HepG2 (cell line): ENCODE data around the gene ABCB9. TPM values are rescaled to one million over a fixed set of nuclear protein-coding genes. Genes with fewer than 3 reads are reported as not detected.
A peak's percentile ranks its signal among the peaks of the same experiment; 100 is the strongest.

Experiments used
- ATF7 ChIP-seq, 2 experiments: fragments of 450-650 bp in 1 of 2; sonication (generic) in 1 of 2; formaldehyde crosslinking in 1 of 2; IDR thresholded peaks; 2 replicates each; pipeline versions ENCODE4 v1.4.0 to v1.6.1; 2016 to 2020; ENCODE audit warnings: antibody characterized with exemption in 1 of 2, mild to moderate bottlenecking in 1 of 2, missing genetic modification reagents in 1 of 2
- CCAR2 ChIP-seq: fragments of 200-400 bp; formaldehyde crosslinking; optimal IDR thresholded peaks from 2 replicates; pipeline ENCODE3; 2018; ENCODE audit warnings: low read depth, mild to moderate bottlenecking, low read length, moderate library complexity
- FOXC1 ChIP-seq: sonication (generic); formaldehyde crosslinking; IDR thresholded peaks from 2 replicates; pipeline ENCODE4 v1.8.0; 2022; ENCODE audit warnings: mild to moderate bottlenecking, missing genetic modification reagents, borderline replicate concordance
- HIC2 ChIP-seq: sonication (generic); formaldehyde crosslinking; IDR thresholded peaks from 2 replicates; pipeline ENCODE4 v1.9.0; 2022; ENCODE audit warnings: low read depth, missing genetic modification reagents
- HOXA3 ChIP-seq: sonication (generic); formaldehyde crosslinking; IDR thresholded peaks from 2 replicates; pipeline ENCODE4 v1.5.0; 2020; ENCODE audit warnings: missing genetic modification reagents
- KLF11 ChIP-seq: IDR thresholded peaks from 2 replicates; pipeline ENCODE4 v1.6.1; 2016; ENCODE audit warnings: missing compliant biosample characterization
- NR2C2 ChIP-seq: sonication (generic); formaldehyde crosslinking; IDR thresholded peaks from 2 replicates; pipeline ENCODE4 v1.4.0; 2020; ENCODE audit warnings: missing genetic modification reagents, mild to moderate bottlenecking, moderate library complexity, borderline replicate concordance
- NR2F6 ChIP-seq, 2 experiments: IDR thresholded peaks; 2 replicates each; pipeline ENCODE4 v1.6.1; 2016; ENCODE audit warnings: antibody characterized with exemption in 1 of 2, mild to moderate bottlenecking in 1 of 2
- PHF20 ChIP-seq: sonication (generic); formaldehyde crosslinking; IDR thresholded peaks from 2 replicates; pipeline ENCODE4 v1.5.0; 2020; ENCODE audit warnings: mild to moderate bottlenecking, missing genetic modification reagents
- RFX1 ChIP-seq: fragments of 450-650 bp; IDR thresholded peaks from 2 replicates; pipeline ENCODE4 v1.6.1; 2017
- RNF219 ChIP-seq: sonication (generic); formaldehyde crosslinking; IDR thresholded peaks from 2 replicates; pipeline ENCODE4 v1.5.0; 2020; ENCODE audit warnings: mild to moderate bottlenecking, missing genetic modification reagents
- SNRNP70 ChIP-seq: fragments of 200-400 bp; formaldehyde crosslinking; IDR thresholded peaks from 2 replicates; pipeline ENCODE4 v1.6.1; 2017; ENCODE audit warnings: mild to moderate bottlenecking, low read depth, low read length, moderate library complexity
- SOX13 ChIP-seq, 3 experiments: fragments of 450-650 bp in 1 of 3; sonication (generic) in 1 of 3; formaldehyde crosslinking in 1 of 3; IDR thresholded peaks in 2 of 3; conservative IDR thresholded peaks in 1 of 3; 2 replicates each; pipeline versions ENCODE4 v1.5.0 to v1.6.1; 2016 to 2020; ENCODE audit warnings: antibody characterized with exemption in 1 of 3, mild to moderate bottlenecking in 1 of 3, missing compliant biosample characterization in 1 of 3, missing genetic modification reagents in 1 of 3, moderate library complexity in 1 of 3
- SP140L ChIP-seq: sonication (generic); formaldehyde crosslinking; IDR thresholded peaks from 2 replicates; pipeline ENCODE4 v1.4.0; 2020; ENCODE audit warnings: missing genetic modification reagents, borderline replicate concordance
- STAG1 ChIP-seq: sonication (generic); formaldehyde crosslinking; IDR thresholded peaks from 2 replicates; pipeline ENCODE4 v1.4.0; 2020; ENCODE audit warnings: missing genetic modification reagents
- ZFP41 ChIP-seq: sonication (generic); formaldehyde crosslinking; IDR thresholded peaks from 2 replicates; pipeline ENCODE4 v1.4.0; 2020; ENCODE audit warnings: mild to moderate bottlenecking, missing genetic modification reagents, borderline replicate concordance
- ZNF558 ChIP-seq: sonication (generic); formaldehyde crosslinking; IDR thresholded peaks from 2 replicates; pipeline ENCODE4 v1.9.0; 2022; ENCODE audit warnings: mild to moderate bottlenecking, missing genetic modification reagents, borderline replicate concordance
- ZSCAN9 ChIP-seq: IDR thresholded peaks from 2 replicates; pipeline ENCODE4 v1.6.1; 2016; ENCODE audit warnings: borderline replicate concordance
- polyA plus RNA-seq, 8 experiments: library from polyadenylated mRNA; depleted of rRNA in 3 of 8; stranded (reverse) in 7 of 8; unstranded in 1 of 8; fragments of >200 nt; fragmentation: Illumina TruSeq in 4 of 8; extraction: Trizol in 4 of 8; gene quantifications; 2 replicates each; pipeline versions ENCODE4 v1.2.1 to v1.2.3, GENCODE V29; 2011 to 2016; ENCODE audit warnings: low read depth in 4 of 8, missing spikeins in 1 of 8, mixed read lengths in 1 of 8; ENCODE audit not compliant: insufficient read depth in 1 of 8
- total RNA-seq, 5 experiments: library from RNA; depleted of rRNA; stranded (reverse); fragments of >200 nt; fragmentation: Illumina TruSeq; extraction: Trizol; gene quantifications; 2 replicates each; pipeline ENCODE4 v1.2.3, GENCODE V29; 2016; ENCODE audit warnings: low read depth in 1 of 5
- TF ChIP-seq, protein P1 (sequence below), 2 experiments: fragments of 450-650 bp in 1 of 2; sonication (generic) in 1 of 2; formaldehyde crosslinking; IDR thresholded peaks; 2 replicates each; pipeline versions ENCODE4 v1.5.0 to v1.8.0; 2020 to 2022; ENCODE audit warnings: mild to moderate bottlenecking in 1 of 2, missing genetic modification reagents in 1 of 2
- TF ChIP-seq, protein P2 (sequence below): sonication (generic); formaldehyde crosslinking; conservative IDR thresholded peaks from 2 replicates; pipeline ENCODE4 v1.4.0; 2020; ENCODE audit warnings: mild to moderate bottlenecking, missing genetic modification reagents, moderate library complexity

Gene ABCB9
- total and polyA plus RNA-seq, 2 of the 13 experiments (the other 11 are each of a cell fraction or from before 2014, with no cell fraction given): 5.1 to 6.0 TPM

DNA sequence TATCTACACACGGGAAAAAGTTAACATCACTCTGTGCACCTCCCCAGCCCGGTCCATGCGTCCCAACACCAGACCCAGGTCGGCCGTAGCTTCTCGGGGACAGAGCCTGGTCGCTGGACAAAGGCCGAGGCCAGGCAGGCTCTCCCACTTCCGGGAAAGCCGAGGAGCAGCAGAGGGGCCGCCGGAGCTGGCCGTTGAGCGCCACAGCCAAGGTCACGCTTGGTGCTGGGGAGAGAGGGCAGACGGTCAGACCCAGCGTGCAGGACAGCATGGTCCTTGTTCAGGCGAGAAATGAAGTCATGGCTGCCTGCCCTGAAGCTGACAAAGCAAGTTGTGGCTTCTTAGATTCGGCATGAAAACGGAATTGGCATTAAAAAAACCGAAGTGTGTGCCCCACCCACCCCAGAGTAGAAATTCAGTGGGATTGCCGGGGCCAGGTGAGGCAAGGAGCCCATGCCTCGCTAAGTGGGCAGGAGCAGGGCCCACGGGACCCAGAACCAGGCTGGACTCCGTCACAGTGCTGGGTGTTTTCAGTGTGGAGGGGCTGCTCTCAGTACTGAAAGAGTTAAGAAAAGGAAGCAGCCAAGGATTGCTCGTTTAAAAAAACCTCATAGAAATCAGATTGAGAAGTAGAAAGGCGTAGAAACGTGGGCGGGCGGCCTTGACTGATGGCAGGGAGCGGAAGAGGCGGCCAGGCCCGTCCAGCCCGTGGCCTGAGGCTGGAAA lies 18.5 kb upstream of the ABCB9 start (continued):
- TF ChIP-seq, protein P1, sequence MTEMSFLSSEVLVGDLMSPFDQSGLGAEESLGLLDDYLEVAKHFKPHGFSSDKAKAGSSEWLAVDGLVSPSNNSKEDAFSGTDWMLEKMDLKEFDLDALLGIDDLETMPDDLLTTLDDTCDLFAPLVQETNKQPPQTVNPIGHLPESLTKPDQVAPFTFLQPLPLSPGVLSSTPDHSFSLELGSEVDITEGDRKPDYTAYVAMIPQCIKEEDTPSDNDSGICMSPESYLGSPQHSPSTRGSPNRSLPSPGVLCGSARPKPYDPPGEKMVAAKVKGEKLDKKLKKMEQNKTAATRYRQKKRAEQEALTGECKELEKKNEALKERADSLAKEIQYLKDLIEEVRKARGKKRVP (CRISPR knock-in tag; IDR thresholded peaks at IDR 0.05): 0 out of 4 replicates have a peak, but pooled peaks of 1 of the 2 experiments have one; percentile 22
- TF ChIP-seq, protein P2, sequence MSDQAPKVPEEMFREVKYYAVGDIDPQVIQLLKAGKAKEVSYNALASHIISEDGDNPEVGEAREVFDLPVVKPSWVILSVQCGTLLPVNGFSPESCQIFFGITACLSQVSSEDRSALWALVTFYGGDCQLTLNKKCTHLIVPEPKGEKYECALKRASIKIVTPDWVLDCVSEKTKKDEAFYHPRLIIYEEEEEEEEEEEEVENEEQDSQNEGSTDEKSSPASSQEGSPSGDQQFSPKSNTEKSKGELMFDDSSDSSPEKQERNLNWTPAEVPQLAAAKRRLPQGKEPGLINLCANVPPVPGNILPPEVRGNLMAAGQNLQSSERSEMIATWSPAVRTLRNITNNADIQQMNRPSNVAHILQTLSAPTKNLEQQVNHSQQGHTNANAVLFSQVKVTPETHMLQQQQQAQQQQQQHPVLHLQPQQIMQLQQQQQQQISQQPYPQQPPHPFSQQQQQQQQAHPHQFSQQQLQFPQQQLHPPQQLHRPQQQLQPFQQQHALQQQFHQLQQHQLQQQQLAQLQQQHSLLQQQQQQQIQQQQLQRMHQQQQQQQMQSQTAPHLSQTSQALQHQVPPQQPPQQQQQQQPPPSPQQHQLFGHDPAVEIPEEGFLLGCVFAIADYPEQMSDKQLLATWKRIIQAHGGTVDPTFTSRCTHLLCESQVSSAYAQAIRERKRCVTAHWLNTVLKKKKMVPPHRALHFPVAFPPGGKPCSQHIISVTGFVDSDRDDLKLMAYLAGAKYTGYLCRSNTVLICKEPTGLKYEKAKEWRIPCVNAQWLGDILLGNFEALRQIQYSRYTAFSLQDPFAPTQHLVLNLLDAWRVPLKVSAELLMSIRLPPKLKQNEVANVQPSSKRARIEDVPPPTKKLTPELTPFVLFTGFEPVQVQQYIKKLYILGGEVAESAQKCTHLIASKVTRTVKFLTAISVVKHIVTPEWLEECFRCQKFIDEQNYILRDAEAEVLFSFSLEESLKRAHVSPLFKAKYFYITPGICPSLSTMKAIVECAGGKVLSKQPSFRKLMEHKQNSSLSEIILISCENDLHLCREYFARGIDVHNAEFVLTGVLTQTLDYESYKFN (CRISPR knock-in tag): peak; percentile 91
- TF ChIP-seq STAG1 (CRISPR knock-in tag) (peak; percentile 43), KLF11 (CRISPR knock-in tag) (no peak), SNRNP70 (no peak), CCAR2 (no peak), ATF7 (IDR thresholded peaks at IDR 0.05) (no peak), ATF7 (CRISPR knock-in tag; IDR thresholded peaks at IDR 0.05) (no peak), HOXA3 (peak; percentile 90), RFX1 (no peak), ZNF558 (CRISPR knock-in tag) (no peak), NR2C2 (CRISPR knock-in tag) (peak; percentile 72), FOXC1 (CRISPR knock-in tag) (peak; percentile 74; the same call in 1 of the 2 replicates), ZFP41 (CRISPR knock-in tag) (0 out of 2 replicates have a peak, but pooled peaks have one; percentile 30), RNF219 (CRISPR knock-in tag) (no peak), SOX13 (IDR thresholded peaks at IDR 0.05) (no peak), SOX13 (CRISPR knock-in tag; conservative IDR thresholded peaks at IDR 0.05 in 1 of 2, IDR thresholded peaks at IDR 0.05 in 1 of 2) (peak in 1 of 2 experiments; percentile 55; a peak in 1 of 4 replicates), NR2F6 (IDR thresholded peaks at IDR 0.05) (no peak), NR2F6 (CRISPR knock-in tag; IDR thresholded peaks at IDR 0.05) (peak; percentile 82), HIC2 (CRISPR knock-in tag) (peak; percentile 49), SP140L (CRISPR knock-in tag) (no peak), PHF20 (CRISPR knock-in tag) (peak; percentile 71), ZSCAN9 (CRISPR knock-in tag) (peak; percentile 78; the same call in 1 of the 2 replicates)
